WI38 (cell line): Measurements from ENCODE around the gene GLMP.

Experiments used
- H3K4me3 ChIP-seq: 2 replicates; pipeline ENCODE4 v1.5.1; 2011; ENCODE audit warnings: low read depth, mild to moderate bottlenecking, control low read depth, low read length
- CTCF ChIP-seq: IDR thresholded peaks from 2 replicates; pipeline ENCODE4 v1.5.1; 2012; ENCODE audit warnings: low read depth, mild to moderate bottlenecking, control low read depth, low read length

Gene GLMP

DNA sequence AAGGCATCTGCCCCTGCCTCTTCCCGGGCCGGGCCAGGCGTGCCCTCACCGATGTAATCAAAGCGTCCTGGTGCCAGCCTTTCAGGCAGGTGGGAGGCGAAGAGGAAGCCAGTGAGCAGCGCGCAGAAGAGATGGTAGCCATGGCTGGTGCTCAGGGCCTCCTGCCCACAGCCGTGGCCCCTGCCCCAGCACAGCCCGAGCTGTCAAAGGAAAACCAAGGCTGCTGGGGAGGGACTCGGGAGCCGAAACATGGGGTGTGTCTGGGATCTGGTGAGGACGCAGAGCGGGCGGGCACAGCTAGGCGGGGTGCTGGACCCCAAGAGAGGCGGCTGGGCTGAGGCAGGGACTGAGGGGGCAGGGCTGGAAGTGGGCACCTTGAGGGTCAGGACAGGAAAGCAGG, 50.8 kb downstream of the GLMP start:
- TF ChIP-seq CTCF, result no peak
- no peak overlapping the region for H3K4me3 ChIP-seq

DNA sequence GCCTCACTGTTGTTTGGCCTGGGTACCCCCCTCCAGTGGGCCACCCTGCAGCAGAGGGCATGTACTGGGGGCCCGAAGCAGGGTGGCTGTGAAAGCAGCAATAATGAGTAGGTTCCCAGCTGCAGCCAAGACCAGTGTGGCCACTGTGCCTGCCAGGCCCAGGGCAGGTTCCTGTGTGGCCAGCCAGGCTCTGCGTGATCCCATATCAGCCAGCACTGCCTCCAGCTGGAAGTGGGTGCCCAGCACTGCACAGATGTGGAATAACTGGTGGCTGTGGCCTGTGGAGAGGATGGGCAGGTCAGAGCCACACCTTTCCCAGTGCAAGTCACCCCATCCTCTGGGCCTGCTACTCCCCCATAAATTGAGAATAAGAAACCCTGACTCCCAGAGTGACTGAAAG, 51.4 kb downstream of the GLMP start:
- H3K4me3 ChIP-seq, result no peak overlapping the region
- TF ChIP-seq CTCF, result no peak

GRCh38 chr1:156242738-156243137, 52.7 kb downstream of the GLMP start:
- H3K4me3 ChIP-seq, result no peak overlapping the region
- no peak for TF ChIP-seq CTCF
